Measurements from ENCODE around the gene RAPGEF5. TPM values are rescaled to one million over a fixed set of nuclear protein-coding genes. Genes with fewer than 3 reads are reported as not detected.
A peak's percentile ranks its signal among the peaks of the same experiment; 100 is the strongest.

Gene RAPGEF5
- total and polyA plus RNA-seq, 2 experiments from 2014 or later, result 0.11 to 0.86 TPM

DNA sequence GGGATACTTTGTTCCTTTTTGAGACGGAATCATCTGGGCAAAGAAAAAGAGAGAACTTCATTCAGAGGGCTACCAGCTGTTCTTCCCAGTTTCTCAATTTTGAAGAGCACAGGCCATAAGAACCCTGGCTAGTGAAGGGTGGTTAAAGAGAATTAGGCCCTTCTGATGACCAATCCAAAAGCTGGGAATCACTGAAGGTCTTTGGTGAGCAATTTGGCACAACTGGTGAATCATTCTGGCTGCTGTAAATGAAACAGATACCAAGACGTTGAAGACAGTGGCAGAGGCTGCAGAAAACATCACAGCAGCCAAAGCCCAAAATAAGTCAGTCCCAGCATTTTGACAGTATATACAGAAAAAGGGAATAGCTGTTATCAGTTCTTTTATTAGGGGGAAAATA lies 5.1 kb downstream of the RAPGEF5 start:
- Histone ChIP-seq H3K9me3 (ENCODE audit: low read depth) (no peaks in the 10 kb centered on the region), H3K9ac (no peak overlapping the region), H3K27me3 (replicated peaks; ENCODE audit: insufficient read depth) (no peaks in the 10 kb centered on the region), H4K20me1 (ENCODE audit: insufficient read depth) (no peaks in the 10 kb centered on the region), H3K4me1 (ENCODE audit: insufficient read depth) (peaks cover 24% of the 10 kb centered on the region), H2AFZ (no peak overlapping the region), H3K9me2 (ENCODE audit: insufficient read depth) (no peaks in the 10 kb centered on the region), H3K4me2 (ENCODE audit: unreplicated experiment) (no peak overlapping the region), H3K27ac (peak overlapping the region; percentile 24; the same call in 1 of the 2 replicates), H3K4me3 (no peak overlapping the region), H3F3A (ENCODE audit: insufficient read depth) (peaks cover 17% of the 10 kb centered on the region), H3K36me3 (ENCODE audit: low read depth) (no peaks in the 10 kb centered on the region), H3K79me2 (ENCODE audit: insufficient read depth) (no peaks in the 10 kb centered on the region)
- in situ Hi-C loops (cut with MboI), result no loop called here
- DNase-seq, result peak; percentile 81
- TF ChIP-seq EZH2 (IDR thresholded peaks at IDR 0.05; ENCODE audit: insufficient read depth, poor library complexity, severe bottlenecking), result no peak
- no peak for TF ChIP-seq EZH2phosphoT487 (IDR thresholded peaks at IDR 0.05; ENCODE audit: insufficient read depth, low read depth)
- WGBS, 2 experiments (ENCODE audit: low coverage in 1 of 2, low lambda C conversion rate in 2 of 2, missing lambda C conversion rate in 2 of 2), result 28 to 29% methylated on average over 2 of the region's 2 CpGs

DNA sequence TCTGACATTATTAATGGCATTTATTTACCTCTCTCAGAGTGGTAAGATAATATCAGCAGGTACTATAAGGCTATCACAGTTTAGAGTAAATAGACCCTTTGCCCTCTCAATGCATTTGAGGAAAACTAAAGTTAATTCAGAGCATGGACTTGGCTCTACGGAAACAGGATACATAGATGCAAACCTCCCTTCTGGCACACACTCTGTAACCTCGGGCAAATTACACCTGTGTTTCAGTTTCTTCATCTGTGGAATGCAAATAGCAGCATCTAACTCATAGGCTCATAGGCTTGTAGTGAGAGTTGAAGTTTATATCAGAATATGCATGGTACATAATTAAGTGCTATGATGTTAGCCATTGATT lies 5.6 kb downstream of the RAPGEF5 start:
- no peak for DNase-seq
- H3K79me2 ChIP-seq (ENCODE audit: insufficient read depth), result no peaks in the 10 kb centered on the region
- no peak overlapping the region for H3K4me2 ChIP-seq (ENCODE audit: unreplicated experiment)
- no peaks in the 10 kb centered on the region for H3K9me2 ChIP-seq (ENCODE audit: insufficient read depth)
- H3K4me1 ChIP-seq (ENCODE audit: insufficient read depth), result peaks cover 29% of the 10 kb centered on the region
- 77 to 81% methylated on average over 2 of the region's 2 CpGs for WGBS, 2 experiments (ENCODE audit: low coverage in 1 of 2, low lambda C conversion rate in 2 of 2, missing lambda C conversion rate in 2 of 2)
- H3F3A ChIP-seq (ENCODE audit: insufficient read depth), result peaks cover 17% of the 10 kb centered on the region
- H4K20me1 ChIP-seq (ENCODE audit: insufficient read depth), result no peaks in the 10 kb centered on the region
- no peak overlapping the region; the same call in 1 of the 2 replicates for H3K27ac ChIP-seq
- H2AFZ ChIP-seq, result no peak overlapping the region
- H3K9me3 ChIP-seq (ENCODE audit: low read depth), result no peaks in the 10 kb centered on the region
- in situ Hi-C loops (cut with MboI), result no loop called here
- no peaks in the 10 kb centered on the region for H3K27me3 ChIP-seq (replicated peaks; ENCODE audit: insufficient read depth)
- H3K36me3 ChIP-seq (ENCODE audit: low read depth), result no peaks in the 10 kb centered on the region
- no peak overlapping the region for H3K9ac ChIP-seq
- no peak for TF ChIP-seq EZH2phosphoT487 (IDR thresholded peaks at IDR 0.05; ENCODE audit: insufficient read depth, low read depth)
- no peak overlapping the region for H3K4me3 ChIP-seq

GRCh38 chr7:22350466-22351328 lies 6.3 kb downstream of the RAPGEF5 start:
- DNase-seq, result peak; percentile 76
- in situ Hi-C loops (cut with MboI), result no loop called here
- no peaks in the 10 kb centered on the region for H3K79me2 ChIP-seq (ENCODE audit: insufficient read depth)
- no peaks in the 10 kb centered on the region for H3K9me2 ChIP-seq (ENCODE audit: insufficient read depth)
- no peak overlapping the region for H3K9ac ChIP-seq
- no peak overlapping the region for H2AFZ ChIP-seq
- no peaks in the 10 kb centered on the region for H3K9me3 ChIP-seq (ENCODE audit: low read depth)
- TF ChIP-seq EZH2 (IDR thresholded peaks at IDR 0.05; ENCODE audit: insufficient read depth, poor library complexity, severe bottlenecking) (no peak), EZH2phosphoT487 (IDR thresholded peaks at IDR 0.05; ENCODE audit: insufficient read depth, low read depth) (no peak)
- no peaks in the 10 kb centered on the region for H4K20me1 ChIP-seq (ENCODE audit: insufficient read depth)
- H3K4me1 ChIP-seq (ENCODE audit: insufficient read depth), result peaks cover 34% of the 10 kb centered on the region
- no peak overlapping the region for H3K27ac ChIP-seq
- H3K4me2 ChIP-seq (ENCODE audit: unreplicated experiment), result no peak overlapping the region
- H3K36me3 ChIP-seq (ENCODE audit: low read depth), result no peaks in the 10 kb centered on the region
- H3F3A ChIP-seq (ENCODE audit: insufficient read depth), result peaks cover 17% of the 10 kb centered on the region
- H3K4me3 ChIP-seq, result no peak overlapping the region
- 36 to 39% methylated on average over 2 of the region's 2 CpGs for WGBS, 2 experiments (ENCODE audit: low coverage in 1 of 2, low lambda C conversion rate in 2 of 2, missing lambda C conversion rate in 2 of 2)
- no peaks in the 10 kb centered on the region for H3K27me3 ChIP-seq (replicated peaks; ENCODE audit: insufficient read depth)

DNA sequence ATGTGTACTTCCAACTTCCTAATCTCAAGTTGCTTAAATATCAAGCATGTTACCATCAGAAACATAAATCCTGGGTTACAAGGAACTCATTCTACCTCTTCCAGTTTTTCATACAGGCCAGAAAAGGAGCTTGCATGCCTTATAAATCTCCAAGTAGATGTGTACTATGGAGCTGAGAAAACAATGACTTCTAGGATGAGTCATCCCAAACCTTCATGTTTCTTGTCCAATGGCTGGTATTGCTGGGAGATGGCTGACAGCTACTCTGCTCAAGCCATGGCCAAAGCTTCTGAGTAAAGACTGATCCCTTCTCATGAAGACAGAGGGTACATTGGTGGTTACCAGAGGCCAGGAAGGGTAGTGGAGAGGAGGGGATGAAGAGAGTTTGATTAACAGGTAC lies 8.6 kb downstream of the RAPGEF5 start:
- H3K36me3 ChIP-seq (ENCODE audit: low read depth), result no peaks in the 10 kb centered on the region
- H4K20me1 ChIP-seq (ENCODE audit: insufficient read depth), result no peaks in the 10 kb centered on the region
- H3K4me3 ChIP-seq, result no peak overlapping the region
- peaks cover 34% of the 10 kb centered on the region for H3K4me1 ChIP-seq (ENCODE audit: insufficient read depth)
- H3F3A ChIP-seq (ENCODE audit: insufficient read depth), result peaks cover 17% of the 10 kb centered on the region
- H3K4me2 ChIP-seq (ENCODE audit: unreplicated experiment), result no peak overlapping the region
- DNase-seq, result peak; percentile 36
- in situ Hi-C loops (cut with MboI), result no loop called here
- H3K9ac ChIP-seq, result no peak overlapping the region
- TF ChIP-seq EZH2 (IDR thresholded peaks at IDR 0.05; ENCODE audit: insufficient read depth, poor library complexity, severe bottlenecking), result no peak
- TF ChIP-seq EZH2phosphoT487 (IDR thresholded peaks at IDR 0.05; ENCODE audit: insufficient read depth, low read depth), result no peak
- no peaks in the 10 kb centered on the region for H3K9me2 ChIP-seq (ENCODE audit: insufficient read depth)
- H3K79me2 ChIP-seq (ENCODE audit: insufficient read depth), result no peaks in the 10 kb centered on the region
- H3K9me3 ChIP-seq (ENCODE audit: low read depth), result no peaks in the 10 kb centered on the region
- H3K27ac ChIP-seq, result no peak overlapping the region
- H3K27me3 ChIP-seq (replicated peaks; ENCODE audit: insufficient read depth), result no peaks in the 10 kb centered on the region
- H2AFZ ChIP-seq, result no peak overlapping the region
